ENCODE results near the gene CAND2. TPM values are rescaled to one million over a fixed set of nuclear protein-coding genes. Genes with fewer than 3 reads are reported as not detected.
A peak's percentile ranks its signal among the peaks of the same experiment; 100 is the strongest.

The CAND2 gene
- total RNA-seq, 1 donor from 2014 or later, result 11.3 TPM

DNA sequence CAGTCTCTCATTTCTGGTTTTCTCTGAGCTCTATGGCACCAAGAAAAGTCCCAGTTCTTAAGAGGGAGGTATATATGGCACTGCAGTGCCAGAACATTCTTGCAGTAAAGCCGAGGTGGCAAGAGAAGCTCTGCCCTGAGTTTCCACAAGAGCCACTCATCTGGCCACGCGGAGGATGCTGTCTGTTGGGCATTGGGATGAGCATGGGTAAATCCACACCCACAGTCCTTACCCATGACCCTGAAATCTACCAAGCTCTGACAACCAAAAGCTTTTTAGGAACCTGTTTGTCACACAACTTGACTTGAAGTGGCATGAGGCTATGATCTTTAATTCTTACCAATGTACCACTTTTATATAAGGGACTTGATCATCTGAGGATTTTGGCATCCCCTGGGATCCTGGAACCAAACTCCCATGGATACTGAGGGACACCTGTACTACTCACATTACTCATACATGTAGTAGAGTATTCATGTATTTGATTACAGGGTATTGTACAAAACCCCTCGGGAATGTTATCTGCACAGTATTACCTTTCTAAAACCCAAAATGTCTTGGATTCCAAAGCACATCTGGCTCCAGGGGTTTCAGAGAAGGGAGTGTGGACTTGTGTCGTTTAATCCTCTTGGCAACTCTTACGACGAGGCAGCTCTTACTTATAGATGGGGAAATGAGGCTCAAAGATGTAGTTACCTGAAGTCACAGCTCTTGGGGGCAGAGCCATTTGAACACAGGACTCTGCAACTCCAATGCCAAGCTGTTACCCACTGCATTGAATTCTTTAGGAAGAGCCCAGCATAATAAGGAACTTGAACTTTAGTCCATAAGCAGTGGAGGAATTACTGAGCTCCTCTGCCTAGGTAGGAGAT is 36.1 kb downstream of the CAND2 start:
- peaks cover 28% of the 10 kb centered on the region for H3K36me3 Mint-ChIP-seq (ENCODE audit: low read depth)
- TF ChIP-seq, protein P1, sequence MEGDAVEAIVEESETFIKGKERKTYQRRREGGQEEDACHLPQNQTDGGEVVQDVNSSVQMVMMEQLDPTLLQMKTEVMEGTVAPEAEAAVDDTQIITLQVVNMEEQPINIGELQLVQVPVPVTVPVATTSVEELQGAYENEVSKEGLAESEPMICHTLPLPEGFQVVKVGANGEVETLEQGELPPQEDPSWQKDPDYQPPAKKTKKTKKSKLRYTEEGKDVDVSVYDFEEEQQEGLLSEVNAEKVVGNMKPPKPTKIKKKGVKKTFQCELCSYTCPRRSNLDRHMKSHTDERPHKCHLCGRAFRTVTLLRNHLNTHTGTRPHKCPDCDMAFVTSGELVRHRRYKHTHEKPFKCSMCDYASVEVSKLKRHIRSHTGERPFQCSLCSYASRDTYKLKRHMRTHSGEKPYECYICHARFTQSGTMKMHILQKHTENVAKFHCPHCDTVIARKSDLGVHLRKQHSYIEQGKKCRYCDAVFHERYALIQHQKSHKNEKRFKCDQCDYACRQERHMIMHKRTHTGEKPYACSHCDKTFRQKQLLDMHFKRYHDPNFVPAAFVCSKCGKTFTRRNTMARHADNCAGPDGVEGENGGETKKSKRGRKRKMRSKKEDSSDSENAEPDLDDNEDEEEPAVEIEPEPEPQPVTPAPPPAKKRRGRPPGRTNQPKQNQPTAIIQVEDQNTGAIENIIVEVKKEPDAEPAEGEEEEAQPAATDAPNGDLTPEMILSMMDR (IDR thresholded peaks at IDR 0.05), result no peak
- no peak for DNase-seq (ENCODE audit: low spot score)
- H3K4me3 Mint-ChIP-seq (ENCODE audit: unreplicated experiment), result no peak overlapping the region
- H3K27ac Mint-ChIP-seq (ENCODE audit: unreplicated experiment), result no peak overlapping the region
- peaks cover 25% of the 10 kb centered on the region for H3K4me1 Mint-ChIP-seq (ENCODE audit: low read depth)
- H3K27me3 Mint-ChIP-seq (ENCODE audit: low read depth), result no peaks in the 10 kb centered on the region
- no peaks in the 10 kb centered on the region for H3K9me3 Mint-ChIP-seq (ENCODE audit: low read depth)

DNA sequence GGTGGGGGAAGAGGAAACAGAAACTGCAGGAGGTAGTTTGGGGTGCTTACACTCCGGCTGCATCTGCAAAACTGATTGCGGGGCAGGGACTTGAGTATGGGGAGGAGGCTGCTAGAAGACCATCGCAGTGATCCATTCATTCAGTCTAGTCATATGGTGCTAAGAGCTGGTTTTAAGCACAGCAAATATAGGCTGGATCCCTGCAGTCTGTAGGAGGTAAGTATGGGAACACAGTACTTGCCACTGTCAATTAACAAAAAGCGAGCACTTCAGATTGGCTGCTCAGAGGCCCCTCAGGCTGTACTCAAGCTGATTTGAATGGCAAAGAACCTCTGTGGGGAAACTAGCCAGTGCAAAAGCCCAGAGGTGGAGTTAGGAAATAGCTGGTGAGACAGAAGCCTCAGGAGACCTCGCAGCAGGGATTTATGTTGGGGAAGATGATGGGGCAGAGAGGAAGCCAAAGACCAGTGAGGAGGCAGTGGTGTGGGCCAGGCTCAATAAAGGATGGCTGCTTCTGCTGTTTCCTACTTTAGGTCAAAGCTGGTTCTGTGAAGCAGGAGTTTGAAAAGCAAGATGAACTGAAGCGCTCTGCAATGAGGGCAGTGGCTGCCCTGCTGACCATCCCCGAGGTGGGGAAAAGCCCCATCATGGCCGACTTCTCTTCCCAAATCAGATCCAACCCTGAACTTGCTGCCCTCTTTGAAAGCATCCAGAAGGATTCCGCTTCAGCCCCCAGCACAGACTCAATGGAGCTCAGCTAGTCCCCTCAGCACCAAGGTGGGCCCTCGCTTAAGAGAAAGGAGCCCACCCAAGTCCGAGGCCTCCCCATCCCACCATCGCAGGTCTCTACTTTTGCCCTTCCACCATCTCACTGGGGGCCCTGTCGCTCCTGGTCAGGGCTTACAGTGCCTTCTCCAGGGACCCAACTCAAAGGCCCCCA is 37.0 kb downstream of the CAND2 start:
- Mint-ChIP-seq H3K4me3 (ENCODE audit: unreplicated experiment) (no peak overlapping the region), H3K27me3 (ENCODE audit: low read depth) (no peaks in the 10 kb centered on the region), H3K36me3 (ENCODE audit: low read depth) (peaks cover 35% of the 10 kb centered on the region), H3K27ac (ENCODE audit: unreplicated experiment) (peak overlapping the region; percentile 49), H3K4me1 (ENCODE audit: low read depth) (peaks cover 34% of the 10 kb centered on the region), H3K9me3 (ENCODE audit: low read depth) (no peaks in the 10 kb centered on the region)
- DNase-seq (ENCODE audit: low spot score), result no peak
- TF ChIP-seq, protein P1 (IDR thresholded peaks at IDR 0.05), result no peak

DNA sequence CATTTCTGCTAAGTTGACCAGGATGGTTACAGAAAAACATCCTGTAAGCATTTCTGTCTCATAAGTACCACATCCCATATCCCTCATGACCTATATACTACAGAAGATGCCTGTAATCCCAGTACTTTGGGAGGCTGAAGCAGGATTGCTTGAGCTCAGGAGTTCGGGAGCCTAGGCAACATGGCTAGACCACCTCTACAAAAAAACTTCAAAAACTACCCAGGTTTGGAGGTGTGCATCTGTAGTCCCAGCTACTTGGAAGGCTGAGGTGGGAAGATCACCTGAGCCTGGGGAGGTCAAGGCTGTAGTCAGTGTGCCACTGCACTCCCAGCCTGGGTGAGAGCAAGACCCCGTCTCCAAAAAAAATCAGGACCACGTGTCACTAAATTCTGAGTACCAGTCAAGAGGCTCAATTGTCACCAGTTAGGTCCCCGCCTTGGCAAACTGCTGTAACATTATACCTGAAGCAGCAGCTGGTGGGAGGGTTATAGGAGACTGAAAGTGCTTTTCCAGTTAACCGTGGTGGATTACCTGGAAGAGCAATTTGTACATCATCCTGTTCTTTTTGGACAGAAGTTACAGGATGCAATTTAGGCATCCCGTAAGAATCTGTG is 38.7 kb downstream of the CAND2 start:
- Mint-ChIP-seq H3K4me1 (ENCODE audit: low read depth) (peaks cover 46% of the 10 kb centered on the region), H3K9me3 (ENCODE audit: low read depth) (no peaks in the 10 kb centered on the region), H3K27ac (ENCODE audit: unreplicated experiment) (no peak overlapping the region), H3K27me3 (ENCODE audit: low read depth) (no peaks in the 10 kb centered on the region), H3K4me3 (ENCODE audit: unreplicated experiment) (no peak overlapping the region), H3K36me3 (ENCODE audit: low read depth) (peaks cover 45% of the 10 kb centered on the region)
- DNase-seq (ENCODE audit: low spot score), result no peak
- TF ChIP-seq, protein P1 (IDR thresholded peaks at IDR 0.05), result no peak

DNA sequence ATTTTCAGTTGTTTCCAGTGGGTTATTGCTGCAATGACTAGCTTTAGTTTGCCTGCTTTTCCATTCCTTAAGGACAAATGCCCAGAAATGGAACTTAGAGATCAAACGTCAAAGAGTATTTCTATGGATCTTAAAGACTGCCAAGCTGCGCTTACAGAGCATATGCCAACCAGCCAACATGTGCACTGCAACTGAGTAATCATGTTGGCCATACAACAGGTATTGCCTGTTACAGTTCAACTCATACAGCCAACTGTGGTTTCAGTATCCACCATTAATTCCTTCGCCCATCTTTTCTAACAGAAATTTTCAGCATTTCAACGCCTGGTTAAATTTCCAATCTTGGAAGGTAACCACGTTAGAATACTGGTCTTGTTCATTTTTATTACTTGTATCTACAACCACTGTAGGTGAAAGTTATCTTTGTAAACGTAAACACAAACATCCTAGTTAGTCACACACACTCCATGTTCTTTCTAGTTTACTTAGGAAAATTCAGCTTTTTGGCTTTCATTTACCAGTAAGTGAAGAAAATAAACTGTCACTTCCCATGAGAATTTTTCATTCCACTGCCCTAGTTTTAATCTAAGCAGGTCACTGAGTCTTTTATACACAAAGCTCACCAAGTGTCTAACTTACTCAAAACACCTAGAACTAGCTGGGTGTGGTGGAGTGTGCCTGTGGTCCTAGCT is 41.0 kb downstream of the CAND2 start:
- Mint-ChIP-seq H3K27me3 (ENCODE audit: low read depth) (no peaks in the 10 kb centered on the region), H3K9me3 (ENCODE audit: low read depth) (no peaks in the 10 kb centered on the region), H3K4me1 (ENCODE audit: low read depth) (peaks cover 48% of the 10 kb centered on the region), H3K36me3 (ENCODE audit: low read depth) (peaks cover 44% of the 10 kb centered on the region), H3K27ac (ENCODE audit: unreplicated experiment) (no peak overlapping the region), H3K4me3 (ENCODE audit: unreplicated experiment) (no peak overlapping the region)
- TF ChIP-seq, protein P1 (IDR thresholded peaks at IDR 0.05), result no peak
- no peak for DNase-seq (ENCODE audit: low spot score)

All from chondrocyte (in vitro differentiated cells).